Mononuclear cell (primary cell): Measurements from ENCODE around the gene RAB36. TPM values are rescaled to one million over a fixed set of nuclear protein-coding genes. Genes with fewer than 3 reads are reported as not detected.
"Not testable (repeated sequence)": the region's sequence is repeated elsewhere in the genome, so short reads cannot be mapped to it uniquely, and the experiment has no call there.

Experiments
- H3K27me3 ChIP-seq: 2 replicates; pipeline ENCODE4 v1.6.0; 2011; ENCODE audit warnings: low read length, control low read depth; ENCODE audit not compliant: insufficient read depth
- H3K4me1 ChIP-seq: 2 replicates; pipeline ENCODE4 v1.5.1; 2011; ENCODE audit warnings: mild to moderate bottlenecking, low read length, control low read depth; ENCODE audit not compliant: insufficient read depth
- H3K4me3 ChIP-seq: 2 replicates; pipeline ENCODE4 v1.5.1; 2011; ENCODE audit warnings: mild to moderate bottlenecking, low read length, moderate library complexity
- H3K9me3 ChIP-seq: 2 replicates; pipeline ENCODE4 v1.5.1; 2011; ENCODE audit warnings: low read depth, mild to moderate bottlenecking, control low read depth, low read length
- total RNA-seq: library from RNA; depleted of rRNA; stranded (reverse); fragments of >200 nt; gene quantifications from one replicate; pipeline ENCODE4 v1.2.3, GENCODE V29; 2012

RAB36 gene
- total RNA-seq, 1 donor, result not detected

- Histone ChIP-seq H3K4me3 (no peak overlapping the region), H3K27me3 (no peaks in the 10 kb centered on the region), H3K4me1 (peaks cover 10% of the 10 kb centered on the region), H3K9me3 (no peaks in the 10 kb centered on the region)
Measured at GRCh38 chr22:23123804-23124254, 21.4 kb upstream of the RAB36 start.

- H3K9me3 ChIP-seq, result no peaks in the 10 kb centered on the region
- H3K4me1 ChIP-seq, result peaks cover 2% of the 10 kb centered on the region
- H3K27me3 ChIP-seq, result no peaks in the 10 kb centered on the region
- no peak overlapping the region for H3K4me3 ChIP-seq
Measured at GRCh38 chr22:23124611-23125511, 20.4 kb upstream of the RAB36 start.

- H3K9me3 ChIP-seq, result no peaks in the 10 kb centered on the region
- H3K4me3 ChIP-seq, result no peak overlapping the region
- H3K27me3 ChIP-seq, result no peaks in the 10 kb centered on the region
- H3K4me1 ChIP-seq, result no peaks in the 10 kb centered on the region
Measured at GRCh38 chr22:23125512-23126103, 19.7 kb upstream of the RAB36 start.

GRCh38 chr22:23126165-23127054, 18.9 kb upstream of the RAB36 start:
- no peak overlapping the region for H3K4me3 ChIP-seq
- no peaks in the 10 kb centered on the region for H3K4me1 ChIP-seq
- H3K27me3 ChIP-seq, result no peaks in the 10 kb centered on the region
- no peaks in the 10 kb centered on the region for H3K9me3 ChIP-seq

GRCh38 chr22:23127055-23127756, 18.1 kb upstream of the RAB36 start:
- Histone ChIP-seq H3K9me3 (no peaks in the 10 kb centered on the region), H3K4me3 (no peak overlapping the region), H3K4me1 (no peaks in the 10 kb centered on the region), H3K27me3 (no peaks in the 10 kb centered on the region)

- H3K27me3 ChIP-seq, result no peaks in the 10 kb centered on the region
- no peaks in the 10 kb centered on the region for H3K4me1 ChIP-seq
- H3K4me3 ChIP-seq, result no peak overlapping the region
- no peaks in the 10 kb centered on the region for H3K9me3 ChIP-seq
Measured at GRCh38 chr22:23127788-23128187, 17.5 kb upstream of the RAB36 start.

GRCh38 chr22:23128269-23129108, 16.8 kb upstream of the RAB36 start:
- no peaks in the 10 kb centered on the region for H3K27me3 ChIP-seq
- no peaks in the 10 kb centered on the region for H3K4me1 ChIP-seq
- no peaks in the 10 kb centered on the region for H3K9me3 ChIP-seq
- no peak overlapping the region for H3K4me3 ChIP-seq

GRCh38 chr22:23129149-23129548, 16.1 kb upstream of the RAB36 start:
- H3K4me3 ChIP-seq, result no peak overlapping the region
- no peaks in the 10 kb centered on the region for H3K27me3 ChIP-seq
- no peaks in the 10 kb centered on the region for H3K9me3 ChIP-seq
- H3K4me1 ChIP-seq, result no peaks in the 10 kb centered on the region

- H3K27me3 ChIP-seq, result no peaks in the 10 kb centered on the region
Measured at GRCh38 chr22:23130697-23131096, 14.6 kb upstream of the RAB36 start.

GRCh38 chr22:23131931-23132330, 13.3 kb upstream of the RAB36 start:
- H3K4me1 ChIP-seq, result peaks cover 14% of the 10 kb centered on the region

More at GRCh38 chr22:23130697-23131096, 14.6 kb upstream of the RAB36 start:
- H3K4me3 ChIP-seq, result no peak overlapping the region
- H3K9me3 ChIP-seq, result no peaks in the 10 kb centered on the region
- H3K4me1 ChIP-seq, result peaks cover 3% of the 10 kb centered on the region

GRCh38 chr22:23132376-23133091, 12.7 kb upstream of the RAB36 start:
- no peaks in the 10 kb centered on the region for H3K9me3 ChIP-seq
- H3K4me3 ChIP-seq, result no peak overlapping the region
- no peaks in the 10 kb centered on the region for H3K27me3 ChIP-seq
- peaks cover 20% of the 10 kb centered on the region for H3K4me1 ChIP-seq

More at GRCh38 chr22:23131931-23132330, 13.3 kb upstream of the RAB36 start:
- Histone ChIP-seq H3K9me3 (no peaks in the 10 kb centered on the region), H3K27me3 (no peaks in the 10 kb centered on the region), H3K4me3 (no peak overlapping the region)

- no peak overlapping the region for H3K4me3 ChIP-seq
- peaks cover 33% of the 10 kb centered on the region for H3K4me1 ChIP-seq
- no peaks in the 10 kb centered on the region for H3K27me3 ChIP-seq
- H3K9me3 ChIP-seq, result no peaks in the 10 kb centered on the region
Measured at GRCh38 chr22:23133922-23134321, 11.4 kb upstream of the RAB36 start.

GRCh38 chr22:23136991-23137390, 8.3 kb upstream of the RAB36 start:
- H3K4me3 ChIP-seq, H3K27me3 ChIP-seq, H3K9me3 ChIP-seq: not testable (repeated sequence)
- H3K4me1 ChIP-seq, result peaks cover 64% of the 10 kb centered on the region
